Activated T-helper 17 cell treated with anti-CD3 and anti-CD28 coated beads, Interleukin-2, amount 50 U/mL, for 72 hours (primary cell): Measurements from ENCODE around the gene SIN3A. TPM values are rescaled to one million over a fixed set of nuclear protein-coding genes. Genes with fewer than 3 reads are reported as not detected.
"Not testable (repeated sequence)": the region's sequence is repeated elsewhere in the genome, so short reads cannot be mapped to it uniquely, and the experiment has no call there.

Experiments
- ATAC-seq: fragments of 150-1000 bp; cut with Tn5 transposase; replicated peaks from 2 replicates; pipeline ENCODE4 v1.10.0; 2021; ENCODE audit warnings: mild to moderate bottlenecking, moderate library complexity
- H3K27ac Mint-ChIP-seq: one replicate; pipeline ENCODE4 v1.8.0; 2022; ENCODE audit warnings: mixed read lengths
- H3K27me3 Mint-ChIP-seq: one replicate; pipeline ENCODE4 v1.8.0; 2022; ENCODE audit warnings: mixed read lengths
- H3K36me3 Mint-ChIP-seq: one replicate; pipeline ENCODE4 v1.8.0; 2022; ENCODE audit warnings: low read depth, mild to moderate bottlenecking, mixed read lengths
- H3K4me1 Mint-ChIP-seq: one replicate; pipeline ENCODE4 v1.8.0; 2022; ENCODE audit warnings: mixed read lengths
- H3K4me3 Mint-ChIP-seq: one replicate; pipeline ENCODE4 v1.8.0; 2022; ENCODE audit warnings: mild to moderate bottlenecking, mixed read lengths
- H3K9me3 Mint-ChIP-seq: one replicate; pipeline ENCODE4 v1.8.0; 2022; ENCODE audit warnings: mixed read lengths
- total RNA-seq, 2 donors: library from RNA; stranded (reverse); gene quantifications; one replicate each; pipeline ENCODE4 v1.2.3, GENCODE V29; 2022

SIN3A gene
- total RNA-seq, 2 donors from 2014 or later = 82.3 to 96.6 TPM

DNA sequence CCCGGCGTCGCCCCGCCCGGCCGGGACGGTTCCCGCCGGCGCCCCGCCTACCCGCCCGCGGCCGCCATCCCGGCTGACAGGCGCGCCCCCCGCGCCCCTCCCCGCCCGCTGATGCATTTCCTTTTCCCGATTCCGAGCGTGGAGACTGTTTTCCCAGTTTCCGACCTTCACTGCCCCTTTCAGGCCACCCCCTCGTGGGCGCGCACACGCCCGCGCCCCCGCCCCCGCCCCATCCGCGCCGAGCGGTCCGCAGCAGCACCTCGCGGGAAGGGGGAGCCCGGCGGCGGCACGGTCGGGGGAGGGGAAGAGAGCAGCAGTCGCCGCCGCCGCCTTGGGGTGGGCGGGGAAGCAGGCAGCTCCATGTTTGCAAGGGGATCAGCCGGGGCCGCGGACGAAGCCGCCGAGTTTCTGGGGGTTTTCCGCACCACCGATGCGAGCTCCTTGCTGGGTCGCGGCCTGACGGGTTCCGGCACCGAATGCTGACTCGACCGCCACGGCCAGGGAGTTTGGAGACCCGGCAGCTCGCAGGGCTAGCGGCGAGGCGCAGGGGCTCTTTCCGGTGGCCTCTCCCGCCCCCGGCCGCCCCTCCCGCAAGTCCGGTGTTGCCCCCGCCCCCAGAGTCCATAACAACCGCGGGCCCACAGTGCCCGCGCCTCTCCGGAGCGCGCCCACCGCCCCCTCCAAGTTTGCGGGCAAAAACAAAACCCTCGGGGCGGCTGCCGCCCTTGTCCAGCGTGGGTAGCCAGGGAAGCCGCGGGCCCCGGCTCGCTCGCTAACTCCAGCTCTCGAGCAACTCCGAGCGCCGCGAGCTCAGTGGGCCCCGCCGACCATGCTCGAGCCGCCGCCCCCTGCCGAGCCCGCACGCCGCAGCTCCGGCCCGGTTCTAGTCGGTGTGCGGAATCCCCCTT, 3.2 kb upstream of the SIN3A start:
- peak overlapping the region; percentile 96 for H3K27ac Mint-ChIP-seq
- peak overlapping the region; percentile 94 for H3K4me3 Mint-ChIP-seq
- peaks cover 32% of the 10 kb centered on the region for H3K36me3 Mint-ChIP-seq
- H3K27me3 Mint-ChIP-seq = no peaks in the 10 kb centered on the region
- no peaks in the 10 kb centered on the region for H3K9me3 Mint-ChIP-seq
- peaks cover 19% of the 10 kb centered on the region for H3K4me1 Mint-ChIP-seq
- ATAC-seq = no peak

DNA sequence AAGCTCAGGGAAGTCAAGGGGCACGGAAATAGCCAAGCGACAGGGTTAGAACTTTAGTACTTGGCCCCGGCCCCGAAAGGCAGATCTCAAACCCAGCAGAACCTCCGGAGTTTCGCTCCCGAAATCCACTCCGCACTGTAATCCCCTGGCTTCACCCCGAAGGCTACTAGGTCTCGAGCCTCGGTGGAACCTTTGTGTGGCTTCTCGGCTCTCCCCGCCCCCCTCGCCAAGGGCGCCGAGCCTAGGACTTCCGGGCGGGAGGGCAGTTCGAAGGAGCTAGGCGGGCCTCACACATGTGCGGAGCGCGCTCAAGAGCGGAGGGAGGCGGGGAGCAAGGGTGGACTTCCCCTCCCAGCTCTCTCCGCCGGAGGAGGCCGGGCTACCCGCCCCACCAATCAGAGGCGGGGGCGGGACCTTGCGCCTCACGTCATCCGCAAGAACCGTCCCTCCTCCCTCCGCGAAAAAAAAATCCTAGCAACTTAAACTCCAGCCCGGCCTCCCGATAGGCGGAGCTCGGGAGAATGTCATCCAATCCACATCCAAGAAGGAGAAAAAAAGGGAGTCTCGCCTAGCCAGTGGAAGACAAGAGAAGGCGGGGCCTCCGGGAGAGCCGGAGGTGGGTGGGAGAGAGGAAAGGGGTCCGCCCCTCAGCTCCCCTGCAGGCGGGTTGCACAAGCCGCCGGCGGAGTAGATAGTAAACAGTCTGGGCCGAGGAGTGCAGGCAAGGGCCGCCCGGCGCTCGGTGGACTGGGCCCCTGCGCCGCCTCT, 2.4 kb upstream of the SIN3A start:
- Mint-ChIP-seq H3K27ac (peak overlapping the region; percentile 96), H3K4me1 (peaks cover 23% of the 10 kb centered on the region), H3K4me3 (peak overlapping the region; percentile 94), H3K36me3 (peaks cover 32% of the 10 kb centered on the region), H3K27me3 (no peaks in the 10 kb centered on the region), H3K9me3 (no peaks in the 10 kb centered on the region)
- ATAC-seq = peak; percentile 50

DNA sequence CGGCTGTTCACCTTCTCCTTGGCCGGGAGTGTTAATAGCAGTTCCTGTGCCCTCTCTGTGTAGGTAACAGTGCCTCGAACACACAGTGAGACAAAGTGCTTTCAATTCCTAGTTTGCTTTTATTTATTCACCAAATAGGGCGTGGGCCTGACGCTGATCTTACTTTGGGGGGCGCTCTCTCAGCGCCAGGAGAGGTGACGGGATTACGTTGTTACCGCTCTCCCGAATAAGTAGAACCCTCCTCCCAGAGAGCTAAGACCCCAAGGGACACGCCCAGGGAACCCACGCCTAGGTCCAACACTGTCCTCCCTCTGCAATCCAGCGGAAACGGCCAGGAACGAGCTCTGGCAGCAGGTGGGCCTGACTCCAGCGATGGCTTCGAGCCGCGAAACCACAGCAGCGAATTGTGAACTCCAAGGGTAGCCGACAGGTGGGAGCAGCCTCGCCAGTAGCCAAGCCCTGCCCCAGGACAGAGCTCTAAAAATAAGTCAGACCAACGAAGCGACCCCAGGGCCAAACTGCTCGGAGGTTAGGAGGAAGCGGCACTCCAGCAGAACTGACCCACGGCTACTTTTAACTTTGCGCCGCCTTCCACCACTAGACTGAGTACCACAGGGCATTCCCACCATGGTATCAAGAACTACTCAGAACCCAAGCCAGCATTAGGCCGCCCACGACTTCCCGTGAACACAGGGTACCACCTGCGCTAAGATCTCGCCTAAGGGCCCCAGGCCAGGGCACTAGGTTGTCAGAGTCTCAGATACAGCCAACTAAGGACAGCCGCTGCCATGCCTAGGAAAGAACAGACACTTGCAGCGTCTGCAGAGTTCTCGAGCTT, 1.6 kb upstream of the SIN3A start:
- peak overlapping the region; percentile 96 for H3K27ac Mint-ChIP-seq
- H3K36me3 Mint-ChIP-seq = peaks cover 38% of the 10 kb centered on the region
- H3K4me3 Mint-ChIP-seq = peak overlapping the region; percentile 94
- ATAC-seq = peak; percentile 3
- H3K9me3 Mint-ChIP-seq = no peaks in the 10 kb centered on the region
- H3K4me1 Mint-ChIP-seq = peaks cover 24% of the 10 kb centered on the region
- H3K27me3 Mint-ChIP-seq = no peaks in the 10 kb centered on the region

DNA sequence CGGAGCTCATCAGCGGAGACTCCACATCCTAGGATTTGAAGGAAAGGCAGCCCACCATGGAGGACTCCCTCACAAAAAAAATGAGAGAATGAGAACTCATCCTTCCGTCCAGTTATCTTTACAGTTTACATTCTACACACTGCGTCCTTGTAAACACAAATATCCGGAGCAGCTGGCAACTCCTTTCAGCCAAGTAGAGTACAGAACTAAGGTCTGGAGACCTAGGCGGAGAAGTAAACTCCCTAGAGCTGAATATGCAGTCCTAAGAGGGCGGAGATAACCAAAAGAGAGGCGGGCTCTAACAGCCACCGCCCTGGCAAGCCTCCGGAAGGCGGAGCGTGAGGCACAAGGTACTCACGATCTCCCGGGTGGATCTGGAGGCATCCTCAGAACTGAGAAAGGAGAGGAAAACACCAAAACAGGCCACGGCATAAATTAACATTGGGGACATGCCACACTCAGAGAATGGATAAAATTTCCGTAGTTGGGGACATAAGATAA, 924 bp upstream of the SIN3A start:
- H3K27me3 Mint-ChIP-seq = no peaks in the 10 kb centered on the region
- no peaks in the 10 kb centered on the region for H3K9me3 Mint-ChIP-seq
- H3K4me1 Mint-ChIP-seq = peaks cover 27% of the 10 kb centered on the region
- H3K4me3 Mint-ChIP-seq = peak overlapping the region; percentile 94
- H3K27ac Mint-ChIP-seq = peak overlapping the region; percentile 96
- H3K36me3 Mint-ChIP-seq = peaks cover 45% of the 10 kb centered on the region
- peak; percentile 18 for ATAC-seq

DNA sequence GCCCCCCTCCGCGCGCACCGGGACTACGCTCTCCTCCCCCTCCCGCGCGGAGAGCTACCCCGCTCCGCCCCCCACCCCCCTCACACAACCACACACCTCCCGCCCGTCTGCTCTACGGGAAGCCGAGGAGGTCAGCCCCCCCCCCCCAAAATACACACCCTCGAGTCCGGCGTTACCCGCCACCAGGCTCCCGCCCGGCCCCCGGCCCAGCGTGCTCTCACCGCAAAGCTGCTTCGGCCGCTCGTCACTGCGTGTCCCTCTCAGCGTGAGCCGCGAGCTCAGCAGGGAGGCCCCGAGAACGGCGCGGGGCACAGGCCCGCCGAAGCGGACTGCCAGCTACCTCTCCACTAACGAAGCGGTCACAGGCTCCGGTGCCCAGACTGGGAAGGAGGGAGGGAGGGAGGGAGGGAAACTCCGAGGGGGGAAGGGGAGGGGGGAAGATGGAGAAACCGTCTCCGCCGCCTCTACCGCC, 252 bp downstream of the SIN3A start:
- Mint-ChIP-seq H3K36me3 (peaks cover 52% of the 10 kb centered on the region), H3K9me3 (no peaks in the 10 kb centered on the region), H3K4me1 (peaks cover 26% of the 10 kb centered on the region), H3K27ac (peak overlapping the region; percentile 96), H3K27me3 (no peaks in the 10 kb centered on the region), H3K4me3 (peak overlapping the region; percentile 94)
- ATAC-seq = no peak

DNA sequence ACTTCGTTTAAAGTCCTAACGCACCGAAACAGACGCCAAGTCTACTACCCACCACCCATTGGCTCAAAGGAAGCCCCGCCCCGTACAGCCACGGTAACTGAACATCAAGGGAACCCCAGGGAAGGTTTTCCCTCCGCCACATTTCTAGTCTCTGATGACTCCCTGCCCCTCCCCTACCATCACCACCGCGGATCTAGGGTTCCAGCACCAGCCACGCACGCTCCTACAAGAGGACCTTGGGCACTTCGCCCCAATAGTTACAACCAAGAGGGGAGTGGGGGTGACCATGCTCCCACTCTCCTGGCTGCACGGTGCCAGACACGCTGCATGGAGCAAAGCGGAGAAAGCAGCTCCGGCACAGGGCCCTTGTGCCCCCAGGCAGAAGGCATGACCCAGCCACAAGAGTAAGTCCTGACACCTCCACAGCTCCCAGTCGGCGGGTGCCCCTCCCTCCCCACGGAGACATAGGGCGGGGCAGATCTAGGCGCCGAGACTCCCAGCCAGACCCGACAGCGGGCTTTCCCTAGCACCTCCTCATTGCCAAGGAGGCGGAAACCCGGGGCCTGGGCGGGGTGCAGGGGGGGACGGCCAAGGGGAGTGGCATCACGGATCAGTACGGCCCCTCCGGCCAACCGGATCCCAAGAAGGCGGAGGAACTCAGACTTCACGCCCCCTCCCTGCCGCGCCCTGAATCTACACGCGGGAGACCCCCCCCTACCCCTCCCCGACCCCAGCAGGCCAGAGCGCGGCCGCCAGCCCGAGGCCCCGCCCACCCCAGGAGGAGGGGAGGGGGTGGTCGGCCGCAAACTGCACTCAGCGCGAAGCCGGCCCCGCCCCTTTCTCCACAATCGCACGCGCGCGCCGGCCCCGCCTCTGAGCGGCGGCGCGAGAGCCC, 936 bp downstream of the SIN3A start:
- Mint-ChIP-seq H3K4me1 (peaks cover 30% of the 10 kb centered on the region), H3K9me3 (no peaks in the 10 kb centered on the region), H3K36me3 (peaks cover 57% of the 10 kb centered on the region), H3K27ac (peak overlapping the region; percentile 93), H3K4me3 (peak overlapping the region; percentile 94), H3K27me3 (no peaks in the 10 kb centered on the region)
- ATAC-seq = peak; percentile 45

DNA sequence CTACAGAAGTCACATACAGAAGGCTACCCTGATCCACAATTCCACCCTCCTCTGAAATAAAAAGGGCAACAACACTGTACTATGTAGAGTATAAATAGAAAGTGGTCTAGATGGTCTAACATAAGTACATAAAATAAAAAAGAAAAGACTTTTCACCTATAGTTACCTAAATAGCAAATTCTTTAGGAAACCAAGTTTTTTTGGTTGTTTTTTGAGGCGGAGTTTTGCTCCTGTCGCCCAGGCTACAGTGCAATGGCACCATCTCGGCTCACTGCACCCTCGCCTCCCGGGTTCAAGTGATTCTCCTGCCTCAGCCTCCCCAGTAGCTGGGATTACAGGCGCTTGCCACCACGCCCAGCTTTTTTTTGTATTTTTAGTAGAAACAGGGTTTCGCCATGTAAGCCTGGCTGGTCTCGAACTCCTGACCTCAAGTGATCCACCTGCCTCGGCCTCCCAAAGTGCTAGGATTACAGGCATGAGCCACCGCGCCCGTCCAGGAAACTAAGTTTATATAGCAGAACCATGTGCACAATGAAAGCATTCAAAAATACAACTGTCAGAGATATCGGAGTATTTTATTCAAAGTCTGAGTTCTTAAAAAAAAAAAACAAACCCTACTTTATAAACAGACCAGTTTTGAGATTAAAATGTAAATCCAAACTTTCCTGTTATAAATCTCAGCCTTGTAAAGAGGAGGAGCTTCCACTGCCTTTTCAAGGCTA, 1.7 kb downstream of the SIN3A start:
- peaks cover 30% of the 10 kb centered on the region for H3K4me1 Mint-ChIP-seq
- no peak for ATAC-seq
- peak overlapping the region; percentile 93 for H3K27ac Mint-ChIP-seq
- H3K27me3 Mint-ChIP-seq = no peaks in the 10 kb centered on the region
- H3K36me3 Mint-ChIP-seq = peaks cover 57% of the 10 kb centered on the region
- peak overlapping the region; percentile 94 for H3K4me3 Mint-ChIP-seq
- no peaks in the 10 kb centered on the region for H3K9me3 Mint-ChIP-seq

DNA sequence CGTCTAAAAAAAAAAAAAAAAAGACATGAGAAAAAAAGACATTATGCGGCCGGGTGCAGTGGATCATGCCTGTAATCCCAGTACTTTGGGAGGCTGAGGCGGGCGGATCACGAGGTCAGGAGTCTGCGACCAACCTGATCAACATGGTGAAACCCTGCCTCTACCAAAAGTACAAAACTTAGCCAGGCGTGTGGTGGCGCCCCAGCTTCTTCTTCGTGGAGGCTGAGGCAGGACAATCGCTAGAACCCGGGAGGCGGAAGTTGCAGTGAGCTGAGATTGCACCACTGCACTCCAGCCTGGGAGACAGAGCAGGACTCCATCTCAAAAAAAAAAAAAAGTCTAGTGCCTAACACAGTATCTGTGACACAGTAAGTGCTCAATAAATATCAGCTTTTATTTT, 3.3 kb downstream of the SIN3A start:
- Mint-ChIP-seq H3K27ac (peak overlapping the region; percentile 74), H3K36me3 (peaks cover 56% of the 10 kb centered on the region), H3K4me1 (peaks cover 36% of the 10 kb centered on the region)
- not testable (repeated sequence) for H3K27me3 Mint-ChIP-seq, ATAC-seq, H3K4me3 Mint-ChIP-seq, H3K9me3 Mint-ChIP-seq

DNA sequence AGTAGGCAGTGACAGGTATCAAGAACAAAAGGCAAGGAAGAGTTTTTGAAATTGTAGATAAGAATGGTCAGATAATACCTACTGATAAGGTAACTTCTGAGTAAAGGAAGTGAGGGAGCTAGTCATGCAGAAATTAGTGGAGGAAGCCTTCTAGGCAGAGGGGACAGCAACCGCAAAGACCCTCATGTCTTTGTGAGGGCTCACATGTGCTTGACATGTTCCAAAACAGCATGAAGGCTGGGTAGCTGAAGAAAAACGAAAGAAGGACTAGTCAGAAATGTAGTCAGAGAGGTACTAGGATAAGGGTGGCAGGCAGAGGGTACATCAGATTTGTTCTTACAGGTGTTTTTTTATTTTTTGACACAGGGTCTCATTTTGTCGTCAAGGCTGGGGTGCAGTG, 5.3 kb downstream of the SIN3A start:
- no peaks in the 10 kb centered on the region for H3K27me3 Mint-ChIP-seq
- H3K9me3 Mint-ChIP-seq = no peaks in the 10 kb centered on the region
- peaks cover 36% of the 10 kb centered on the region for H3K4me1 Mint-ChIP-seq
- peaks cover 61% of the 10 kb centered on the region for H3K36me3 Mint-ChIP-seq
- H3K27ac Mint-ChIP-seq = peak overlapping the region; percentile 74
- peak overlapping the region; percentile 56 for H3K4me3 Mint-ChIP-seq
- ATAC-seq = no peak

DNA sequence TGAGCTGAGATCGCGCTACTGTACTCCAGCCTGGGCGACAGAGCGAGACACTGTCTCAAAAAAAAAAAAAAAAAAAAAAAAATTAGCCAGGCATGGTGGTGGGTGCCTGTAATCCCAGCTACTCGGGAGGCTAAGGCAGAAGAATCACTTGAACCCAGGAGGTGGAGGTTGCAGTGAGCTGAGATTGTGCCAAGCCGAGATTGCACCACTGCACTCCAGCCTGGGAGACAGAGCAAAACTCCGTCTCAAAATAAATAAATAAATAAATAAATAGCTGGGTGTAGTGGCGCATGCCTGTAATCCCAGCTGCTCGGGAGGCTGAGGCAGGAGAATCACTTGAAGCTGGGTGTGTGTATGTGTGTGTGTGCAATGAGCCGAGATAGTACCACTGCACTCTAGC, 6.2 kb downstream of the SIN3A start:
- not testable (repeated sequence) for H3K9me3 Mint-ChIP-seq, ATAC-seq, H3K27ac Mint-ChIP-seq, H3K4me3 Mint-ChIP-seq, H3K27me3 Mint-ChIP-seq
- Mint-ChIP-seq H3K36me3 (peaks cover 61% of the 10 kb centered on the region), H3K4me1 (peaks cover 34% of the 10 kb centered on the region)

DNA sequence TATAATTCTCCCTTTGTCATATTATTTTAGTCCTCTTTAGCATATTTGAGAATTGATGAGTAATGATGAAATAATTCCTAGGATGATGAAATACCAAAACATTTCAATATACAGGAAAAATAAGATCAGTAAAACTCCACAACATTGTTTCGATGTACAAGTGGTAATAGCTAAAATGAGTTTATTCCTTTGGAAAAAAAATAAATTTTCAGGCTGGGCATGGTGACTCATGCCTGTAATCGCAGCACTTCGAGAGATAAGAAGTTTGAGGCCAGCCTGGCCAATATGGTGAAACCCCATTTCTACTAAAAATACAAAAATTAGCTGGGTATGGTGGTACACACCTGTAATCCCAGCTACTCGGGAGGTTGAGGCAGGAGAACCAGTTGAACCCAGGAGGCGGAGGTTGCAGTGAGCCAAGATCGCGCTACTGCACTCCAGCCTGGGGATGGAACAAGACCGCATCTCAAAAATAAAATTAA, 7.5 kb downstream of the SIN3A start:
- H3K36me3 Mint-ChIP-seq = peaks cover 68% of the 10 kb centered on the region
- H3K9me3 Mint-ChIP-seq, H3K27me3 Mint-ChIP-seq, H3K27ac Mint-ChIP-seq, H3K4me3 Mint-ChIP-seq, ATAC-seq: not testable (repeated sequence)
- peaks cover 27% of the 10 kb centered on the region for H3K4me1 Mint-ChIP-seq

DNA sequence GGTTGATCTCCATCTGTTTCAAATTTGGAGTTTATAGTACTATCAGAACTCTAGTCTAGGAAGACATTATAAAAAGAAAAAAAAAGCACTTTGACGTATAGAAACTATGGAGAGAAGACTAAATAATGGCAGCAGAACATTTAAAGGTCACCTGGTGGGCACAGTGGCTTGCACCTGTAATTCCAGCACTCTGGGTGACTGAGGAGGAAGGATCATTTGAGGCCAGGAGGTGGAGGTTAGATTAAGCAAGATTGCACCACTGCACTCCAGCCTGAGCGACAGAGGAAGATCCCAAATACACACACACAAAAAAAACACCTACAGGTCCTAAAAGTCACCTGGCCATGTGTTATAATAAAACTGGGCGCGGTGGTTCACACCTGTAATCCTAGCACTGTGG, 13.8 kb downstream of the SIN3A start:
- no peak overlapping the region for H3K4me3 Mint-ChIP-seq
- H3K9me3 Mint-ChIP-seq = no peaks in the 10 kb centered on the region
- peak overlapping the region; percentile 47 for H3K27ac Mint-ChIP-seq
- peaks cover 13% of the 10 kb centered on the region for H3K4me1 Mint-ChIP-seq
- ATAC-seq = no peak
- peaks cover 89% of the 10 kb centered on the region for H3K36me3 Mint-ChIP-seq
- no peaks in the 10 kb centered on the region for H3K27me3 Mint-ChIP-seq
